ENCODE results near the gene PLCB4.

PLCB4 gene

DNA sequence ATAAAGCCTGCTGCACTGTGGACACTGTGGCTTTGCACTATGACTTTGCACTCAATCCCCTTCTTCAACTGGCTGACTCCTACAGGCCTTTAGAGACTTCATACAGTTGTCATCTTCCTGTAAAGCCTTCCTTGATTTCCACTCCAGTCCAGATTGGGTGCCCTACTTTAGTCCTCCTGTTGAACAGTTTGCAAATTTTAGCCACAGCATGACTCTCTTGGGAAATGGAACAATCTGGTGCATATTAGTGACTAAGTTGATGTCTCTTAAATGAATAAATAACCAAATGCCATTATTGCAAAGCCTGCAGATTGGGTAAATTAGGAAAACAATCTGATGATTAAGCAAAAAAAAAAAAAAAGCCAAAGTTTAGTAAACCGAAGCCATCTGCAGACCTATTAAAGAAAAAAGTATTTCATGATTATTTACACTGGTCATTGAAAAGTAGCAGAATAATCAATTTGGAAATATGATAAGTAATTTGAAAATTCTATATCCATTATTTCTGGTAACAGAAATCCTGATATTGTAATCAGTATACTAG, 12.6 kb downstream of the PLCB4 start:
- Histone ChIP-seq H3K36me3 (no peaks in the 10 kb centered on the region), H3K9me3 (ENCODE audit: severe bottlenecking) (no peaks in the 10 kb centered on the region), H3K4me3 (ENCODE audit: low read depth, low read length) (no peak overlapping the region), H3K27ac (no peak overlapping the region), H3K27me3 (ENCODE audit: insufficient read depth, low read depth, severe bottlenecking) (no peaks in the 10 kb centered on the region)
- no peak for DNase-seq
- TF ChIP-seq, protein P1, sequence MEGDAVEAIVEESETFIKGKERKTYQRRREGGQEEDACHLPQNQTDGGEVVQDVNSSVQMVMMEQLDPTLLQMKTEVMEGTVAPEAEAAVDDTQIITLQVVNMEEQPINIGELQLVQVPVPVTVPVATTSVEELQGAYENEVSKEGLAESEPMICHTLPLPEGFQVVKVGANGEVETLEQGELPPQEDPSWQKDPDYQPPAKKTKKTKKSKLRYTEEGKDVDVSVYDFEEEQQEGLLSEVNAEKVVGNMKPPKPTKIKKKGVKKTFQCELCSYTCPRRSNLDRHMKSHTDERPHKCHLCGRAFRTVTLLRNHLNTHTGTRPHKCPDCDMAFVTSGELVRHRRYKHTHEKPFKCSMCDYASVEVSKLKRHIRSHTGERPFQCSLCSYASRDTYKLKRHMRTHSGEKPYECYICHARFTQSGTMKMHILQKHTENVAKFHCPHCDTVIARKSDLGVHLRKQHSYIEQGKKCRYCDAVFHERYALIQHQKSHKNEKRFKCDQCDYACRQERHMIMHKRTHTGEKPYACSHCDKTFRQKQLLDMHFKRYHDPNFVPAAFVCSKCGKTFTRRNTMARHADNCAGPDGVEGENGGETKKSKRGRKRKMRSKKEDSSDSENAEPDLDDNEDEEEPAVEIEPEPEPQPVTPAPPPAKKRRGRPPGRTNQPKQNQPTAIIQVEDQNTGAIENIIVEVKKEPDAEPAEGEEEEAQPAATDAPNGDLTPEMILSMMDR (IDR thresholded peaks at IDR 0.05; ENCODE audit: low read depth, low read length): no peak

DNA sequence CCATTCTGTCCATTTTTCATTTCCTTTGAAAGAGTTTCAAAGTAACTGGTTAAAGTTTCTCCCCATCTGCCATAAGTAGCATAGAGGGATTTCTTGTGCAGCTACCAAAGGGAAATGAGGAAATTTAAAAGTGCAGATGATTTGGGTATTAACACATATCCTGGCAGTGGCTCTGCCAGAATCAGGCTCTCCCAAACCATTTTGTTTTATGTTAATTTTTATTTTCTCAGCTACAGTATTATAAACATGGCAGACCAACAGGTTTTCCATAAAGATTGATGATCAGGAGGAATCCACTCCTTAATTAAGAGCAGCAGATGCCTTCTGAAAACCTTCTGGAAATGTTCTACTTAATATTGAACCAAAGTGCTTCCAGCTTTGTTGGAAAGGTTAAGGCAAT, 13.9 kb downstream of the PLCB4 start:
- H3K4me3 ChIP-seq (ENCODE audit: low read depth, low read length): no peak overlapping the region
- no peaks in the 10 kb centered on the region for H3K27me3 ChIP-seq (ENCODE audit: insufficient read depth, low read depth, severe bottlenecking)
- TF ChIP-seq, protein P1 (IDR thresholded peaks at IDR 0.05; ENCODE audit: low read depth, low read length): no peak
- H3K27ac ChIP-seq: no peak overlapping the region
- DNase-seq: no peak
- H3K36me3 ChIP-seq: no peaks in the 10 kb centered on the region
- no peaks in the 10 kb centered on the region for H3K9me3 ChIP-seq (ENCODE audit: severe bottlenecking)

DNA sequence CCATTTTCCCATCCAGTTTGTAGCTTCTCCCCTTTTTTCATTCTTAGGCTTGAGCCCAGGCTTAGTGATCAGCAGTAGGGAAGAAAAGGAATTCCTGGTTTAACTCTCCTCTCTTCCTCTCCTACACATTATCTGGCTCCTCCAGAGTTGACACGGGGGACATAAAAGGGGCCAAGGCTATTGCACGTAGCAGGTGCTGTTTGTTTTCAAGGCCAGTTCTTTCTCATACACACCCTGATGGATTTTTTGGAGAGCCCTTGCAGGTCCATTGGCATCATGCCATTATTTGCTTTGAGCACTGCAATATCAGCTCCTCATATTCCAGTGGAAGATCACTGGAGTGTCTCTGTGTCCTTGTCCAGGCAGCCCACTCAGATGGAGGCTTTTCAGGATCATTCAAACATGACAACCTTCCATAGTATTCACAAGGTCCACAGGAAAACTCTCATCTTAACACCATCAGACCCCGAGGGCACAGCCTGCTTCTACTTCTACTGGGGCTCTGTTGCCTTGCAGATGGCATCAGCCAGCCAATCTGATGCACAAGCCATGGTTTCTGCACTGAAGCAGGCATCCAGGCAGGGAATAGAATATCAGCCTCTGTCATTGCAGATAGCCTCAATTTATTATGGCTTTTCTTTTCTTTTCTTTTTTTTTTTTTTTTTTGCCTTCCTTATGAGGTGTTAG, 18.8 kb downstream of the PLCB4 start:
- TF ChIP-seq, protein P1 (IDR thresholded peaks at IDR 0.05; ENCODE audit: low read depth, low read length): no peak
- no peak overlapping the region for H3K4me3 ChIP-seq (ENCODE audit: low read depth, low read length)
- no peaks in the 10 kb centered on the region for H3K36me3 ChIP-seq
- no peak overlapping the region for H3K27ac ChIP-seq
- H3K27me3 ChIP-seq (ENCODE audit: insufficient read depth, low read depth, severe bottlenecking): no peaks in the 10 kb centered on the region
- H3K9me3 ChIP-seq (ENCODE audit: severe bottlenecking): no peaks in the 10 kb centered on the region
- no peak for DNase-seq

DNA sequence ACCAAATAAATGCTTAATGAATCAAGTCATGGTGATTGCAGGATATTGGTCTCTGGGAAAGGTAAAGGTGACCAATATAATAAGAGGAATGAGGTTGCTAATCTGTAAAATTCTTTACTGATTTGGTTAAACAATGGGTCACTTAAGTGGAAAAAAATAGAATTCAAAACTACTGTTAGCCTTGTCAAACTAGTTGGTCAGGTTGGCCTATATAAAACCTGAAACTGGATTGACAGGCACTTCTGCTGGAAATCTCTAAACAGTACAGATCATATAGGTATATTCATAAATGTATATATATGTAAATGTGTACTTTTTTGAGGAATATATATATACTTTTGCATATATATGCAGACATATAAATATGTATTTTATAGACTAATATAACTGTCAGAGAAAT, 19.7 kb downstream of the PLCB4 start:
- TF ChIP-seq, protein P1 (IDR thresholded peaks at IDR 0.05; ENCODE audit: low read depth, low read length): no peak
- no peak for DNase-seq
- Histone ChIP-seq H3K36me3 (no peaks in the 10 kb centered on the region), H3K9me3 (ENCODE audit: severe bottlenecking) (no peaks in the 10 kb centered on the region), H3K27me3 (ENCODE audit: insufficient read depth, low read depth, severe bottlenecking) (no peaks in the 10 kb centered on the region), H3K27ac (no peak overlapping the region), H3K4me3 (ENCODE audit: low read depth, low read length) (no peak overlapping the region)

DNA sequence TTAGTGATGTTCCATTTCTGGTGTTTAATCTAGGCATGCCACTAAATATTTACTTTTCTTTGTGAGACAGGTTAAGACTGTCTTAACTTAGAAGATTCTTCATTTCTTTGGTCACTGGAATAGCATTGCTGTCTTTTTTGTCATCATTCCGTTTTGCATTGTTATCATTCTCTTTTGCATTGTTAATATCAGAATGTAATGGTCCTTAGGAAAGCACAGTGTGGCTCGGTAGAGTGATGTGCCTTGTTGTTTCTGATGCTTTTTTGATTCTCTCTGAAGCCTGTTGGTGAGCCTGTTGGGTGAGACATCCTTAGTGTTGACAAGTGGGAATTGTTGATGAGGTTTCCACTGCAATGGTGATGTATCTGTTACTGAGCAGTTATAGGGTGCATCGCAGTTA, 23.2 kb downstream of the PLCB4 start:
- H3K27ac ChIP-seq: no peak overlapping the region
- H3K9me3 ChIP-seq (ENCODE audit: severe bottlenecking): no peaks in the 10 kb centered on the region
- no peak for DNase-seq
- H3K36me3 ChIP-seq: no peaks in the 10 kb centered on the region
- no peaks in the 10 kb centered on the region for H3K27me3 ChIP-seq (ENCODE audit: insufficient read depth, low read depth, severe bottlenecking)
- H3K4me3 ChIP-seq (ENCODE audit: low read depth, low read length): no peak overlapping the region
- TF ChIP-seq, protein P1 (IDR thresholded peaks at IDR 0.05; ENCODE audit: low read depth, low read length): no peak

DNA sequence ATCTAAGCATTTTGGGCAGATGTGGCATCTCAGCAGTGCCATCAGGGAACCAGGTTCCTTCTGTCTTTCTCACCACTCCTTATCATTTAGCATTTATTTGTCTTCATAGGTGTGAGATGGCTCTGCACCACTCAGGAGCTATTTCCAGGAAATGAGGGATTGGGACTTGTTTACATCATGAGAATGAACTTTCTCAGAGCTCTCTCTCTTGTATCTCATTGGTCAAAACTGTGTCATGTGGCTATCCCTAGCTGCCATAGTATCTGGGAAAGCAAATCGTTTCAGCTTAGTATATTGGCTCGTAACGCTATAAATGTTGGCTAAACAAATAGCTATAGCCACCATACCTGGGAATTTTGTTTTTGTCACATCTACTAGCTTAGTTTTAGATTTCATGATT, 23.8 kb downstream of the PLCB4 start:
- H3K27me3 ChIP-seq (ENCODE audit: insufficient read depth, low read depth, severe bottlenecking): no peaks in the 10 kb centered on the region
- no peaks in the 10 kb centered on the region for H3K9me3 ChIP-seq (ENCODE audit: severe bottlenecking)
- H3K36me3 ChIP-seq: no peaks in the 10 kb centered on the region
- no peak for DNase-seq
- TF ChIP-seq, protein P1 (IDR thresholded peaks at IDR 0.05; ENCODE audit: low read depth, low read length): no peak
- no peak overlapping the region for H3K27ac ChIP-seq
- H3K4me3 ChIP-seq (ENCODE audit: low read depth, low read length): no peak overlapping the region
